ENCODE data around the gene PHF21A. TPM values are rescaled to one million over a fixed set of nuclear protein-coding genes. Genes with fewer than 3 reads are reported as not detected.
A peak's percentile ranks its signal among the peaks of the same experiment; 100 is the strongest.

PHF21A gene
- total and polyA plus RNA-seq, 10 of the 15 experiments (the other 5 are each of a cell fraction or from before 2014, with no cell fraction given) = 2.6 to 37.2 (median 16.0) TPM

DNA sequence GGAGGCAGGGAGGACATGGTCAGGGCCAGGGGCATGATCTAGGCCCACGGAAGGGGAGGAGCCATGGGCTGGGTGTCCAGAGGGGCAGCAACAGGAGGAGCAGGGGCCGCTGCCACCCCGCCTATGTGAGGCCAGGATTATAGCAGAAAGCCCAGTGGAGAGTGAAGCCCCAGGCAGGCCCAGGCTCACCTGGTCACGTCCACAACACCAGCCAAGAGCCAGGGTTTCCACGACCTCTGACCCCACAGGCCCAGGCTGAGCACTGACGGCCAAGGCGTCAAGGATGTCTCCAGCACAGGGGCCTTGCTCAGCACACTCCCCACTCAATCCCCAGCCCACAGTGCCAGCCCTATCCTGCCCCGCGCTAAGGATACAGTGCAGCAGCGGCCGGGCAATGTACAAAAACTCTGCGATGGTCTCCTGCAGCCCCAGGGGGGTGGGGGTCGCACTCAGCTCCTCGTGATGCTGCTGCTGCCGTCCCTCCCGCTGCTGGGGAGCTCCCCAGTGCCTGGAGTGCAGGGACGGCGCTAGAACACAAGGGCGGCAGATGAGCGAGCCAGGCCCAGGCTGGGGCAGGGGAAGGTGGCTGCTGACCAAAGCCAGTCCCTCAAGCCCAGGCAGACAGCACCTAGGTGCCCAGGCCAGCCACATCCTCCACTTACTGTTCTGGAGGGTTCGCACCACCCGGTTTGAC, 207.2 kb downstream of the PHF21A start:
- CTCF ChIA-PET = no interaction called here
- in situ Hi-C loops (cut with MboI) (no loop called here), intact Hi-C loops (cut with micrococcal nuclease; ENCODE audit: unreplicated experiment) (no loop called here)
- H3K4me2 ChIP-seq (ENCODE audit: control insufficient read depth, insufficient read depth) = no peak overlapping the region
- 86% methylated on average over 20 of the region's 22 CpGs for WGBS (ENCODE audit: insufficient coverage, insufficient replicate concordance, low lambda C conversion rate, missing lambda C conversion rate)
- RAD21 ChIA-PET (ENCODE audit: unreplicated experiment) = no interaction called here
- no peaks in the 10 kb centered on the region for H4K20me1 ChIP-seq (ENCODE audit: control insufficient read depth, insufficient read depth)
- no peak overlapping the region for H3K4me3 ChIP-seq
- TF ChIP-seq, protein P1, sequence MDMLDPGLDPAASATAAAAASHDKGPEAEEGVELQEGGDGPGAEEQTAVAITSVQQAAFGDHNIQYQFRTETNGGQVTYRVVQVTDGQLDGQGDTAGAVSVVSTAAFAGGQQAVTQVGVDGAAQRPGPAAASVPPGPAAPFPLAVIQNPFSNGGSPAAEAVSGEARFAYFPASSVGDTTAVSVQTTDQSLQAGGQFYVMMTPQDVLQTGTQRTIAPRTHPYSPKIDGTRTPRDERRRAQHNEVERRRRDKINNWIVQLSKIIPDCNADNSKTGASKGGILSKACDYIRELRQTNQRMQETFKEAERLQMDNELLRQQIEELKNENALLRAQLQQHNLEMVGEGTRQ (IDR thresholded peaks at IDR 0.05; ENCODE audit: borderline replicate concordance, low read depth, low read length) = no peak
- TF ChIP-seq BMI1 (IDR thresholded peaks at IDR 0.05; ENCODE audit: borderline replicate concordance) (no peak), POLR2A (IDR thresholded peaks at IDR 0.05; ENCODE audit: low read depth, low read length) (peak; percentile 34; the same call in 1 of the 2 replicates)
- no peaks in the 10 kb centered on the region for H3K27me3 ChIP-seq (replicated peaks in 1 of 2; ENCODE audit: control insufficient read depth in 2 of 2, insufficient read depth in 2 of 2, low read length in 1 of 2)
- no TSS peak for BruUV-seq (replicated peaks)
- H3K4me1 ChIP-seq (ENCODE audit: control insufficient read depth, insufficient read depth, low read length) = peaks cover 14% of the 10 kb centered on the region
- DNase-seq (ENCODE audit: low read depth, low spot score) (no peak), ATAC-seq (no peak), FAIRE-seq (no peak)
- H3K9ac ChIP-seq (ENCODE audit: control insufficient read depth, insufficient read depth, low read length) = no peak overlapping the region
- POLR2A ChIA-PET = interaction anchor here (1.0 kb wide), 1 partner anchor 21 kb away, joined by 7 read pairs; no protein-coding TSS in a partner anchor
- peaks cover 15 to 17% of the 10 kb centered on the region in 2 experiments for H3K36me3 ChIP-seq (ENCODE audit: control insufficient read depth in 2 of 2, insufficient read depth in 2 of 2, low read length in 1 of 2)
- H3K9me3 ChIP-seq (replicated peaks; ENCODE audit: control insufficient read depth, insufficient read depth, low read length) = no peaks in the 10 kb centered on the region
- no peak overlapping the region for H3K27ac ChIP-seq (ENCODE audit: control insufficient read depth, insufficient read depth)
- SMC1A ChIA-PET (ENCODE audit: uncharacterized antibody, unreplicated experiment) = no interaction called here
- H2AFZ ChIP-seq (ENCODE audit: control insufficient read depth, low read depth, low read length) = no peak overlapping the region
- peaks cover 16% of the 10 kb centered on the region for H3K79me2 ChIP-seq (ENCODE audit: control insufficient read depth, insufficient read depth, low read length)

- WGBS (ENCODE audit: insufficient coverage, insufficient replicate concordance, low lambda C conversion rate, missing lambda C conversion rate) = 95% methylated on average over 16 of the region's 19 CpGs
- CTCF ChIA-PET = no interaction called here
- BruUV-seq (replicated peaks) = no TSS peak
- FAIRE-seq (no peak), DNase-seq (ENCODE audit: low read depth, low spot score) (no peak), ATAC-seq (no peak)
- SMC1A ChIA-PET (ENCODE audit: uncharacterized antibody, unreplicated experiment) = no interaction called here
- H3K36me3 ChIP-seq (ENCODE audit: control insufficient read depth in 2 of 2, insufficient read depth in 2 of 2, low read length in 1 of 2) = peaks cover 15 to 17% of the 10 kb centered on the region in 2 experiments
- no peaks in the 10 kb centered on the region for H4K20me1 ChIP-seq (ENCODE audit: control insufficient read depth, insufficient read depth)
- in situ Hi-C loops (cut with MboI) = no loop called here
- peaks cover 16% of the 10 kb centered on the region for H3K79me2 ChIP-seq (ENCODE audit: control insufficient read depth, insufficient read depth, low read length)
- no peak overlapping the region for H3K4me3 ChIP-seq
- no peak overlapping the region for H3K4me2 ChIP-seq (ENCODE audit: control insufficient read depth, insufficient read depth)
- RAD21 ChIA-PET (ENCODE audit: unreplicated experiment) = no interaction called here
- no peak overlapping the region for H3K9ac ChIP-seq (ENCODE audit: control insufficient read depth, insufficient read depth, low read length)
- H2AFZ ChIP-seq (ENCODE audit: control insufficient read depth, low read depth, low read length) = no peak overlapping the region
- no peak overlapping the region for H3K27ac ChIP-seq (ENCODE audit: control insufficient read depth, insufficient read depth)
- peaks cover 13% of the 10 kb centered on the region for H3K4me1 ChIP-seq (ENCODE audit: control insufficient read depth, insufficient read depth, low read length)
- H3K27me3 ChIP-seq (replicated peaks in 1 of 2; ENCODE audit: control insufficient read depth in 2 of 2, insufficient read depth in 2 of 2, low read length in 1 of 2) = no peaks in the 10 kb centered on the region
- H3K9me3 ChIP-seq (replicated peaks; ENCODE audit: control insufficient read depth, insufficient read depth, low read length) = no peaks in the 10 kb centered on the region
- POLR2A ChIA-PET = no interaction called here
- no peak for TF ChIP-seq PRDM15 (CRISPR knock-in tag; IDR thresholded peaks at IDR 0.05)
- TF ChIP-seq SUPT20H (IDR thresholded peaks at IDR 0.05; ENCODE audit: borderline replicate concordance, control insufficient read depth, low read depth, low read length) = no peak
- TF ChIP-seq, protein P2, sequence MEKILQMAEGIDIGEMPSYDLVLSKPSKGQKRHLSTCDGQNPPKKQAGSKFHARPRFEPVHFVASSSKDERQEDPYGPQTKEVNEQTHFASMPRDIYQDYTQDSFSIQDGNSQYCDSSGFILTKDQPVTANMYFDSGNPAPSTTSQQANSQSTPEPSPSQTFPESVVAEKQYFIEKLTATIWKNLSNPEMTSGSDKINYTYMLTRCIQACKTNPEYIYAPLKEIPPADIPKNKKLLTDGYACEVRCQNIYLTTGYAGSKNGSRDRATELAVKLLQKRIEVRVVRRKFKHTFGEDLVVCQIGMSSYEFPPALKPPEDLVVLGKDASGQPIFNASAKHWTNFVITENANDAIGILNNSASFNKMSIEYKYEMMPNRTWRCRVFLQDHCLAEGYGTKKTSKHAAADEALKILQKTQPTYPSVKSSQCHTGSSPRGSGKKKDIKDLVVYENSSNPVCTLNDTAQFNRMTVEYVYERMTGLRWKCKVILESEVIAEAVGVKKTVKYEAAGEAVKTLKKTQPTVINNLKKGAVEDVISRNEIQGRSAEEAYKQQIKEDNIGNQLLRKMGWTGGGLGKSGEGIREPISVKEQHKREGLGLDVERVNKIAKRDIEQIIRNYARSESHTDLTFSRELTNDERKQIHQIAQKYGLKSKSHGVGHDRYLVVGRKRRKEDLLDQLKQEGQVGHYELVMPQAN (conservative IDR thresholded peaks at IDR 0.05) = no peak
- intact Hi-C loops (cut with micrococcal nuclease; ENCODE audit: unreplicated experiment) = no loop called here
These were observed 207.7 kb downstream of the PHF21A start for GRCh38 chr11:45913514-45913913.

Data from GM12878 (cell line).